ENCODE measurements around the gene SCGB1D1. TPM values are rescaled to one million over a fixed set of nuclear protein-coding genes. Genes with fewer than 3 reads are reported as not detected.

The SCGB1D1 gene
- total RNA-seq, 4 donors from 2014 or later: not detected

- Histone ChIP-seq H3K36me3 (no peaks in the 10 kb centered on the region), H3K9me3 (no peaks in the 10 kb centered on the region), H3K27me3 (no peaks in the 10 kb centered on the region), H3K4me1 (no peaks in the 10 kb centered on the region), H3K27ac (no peak overlapping the region), H3K4me3 (replicated peaks in 1 of 3) (no peak overlapping the region)
- no peak for TF ChIP-seq CTCF (IDR thresholded peaks at IDR 0.05)
- WGBS, 2 donors: 61 to 67% methylated on average over 10 of the region's 10 CpGs
- peak; percentile 52 to 67 for DNase-seq
- intact Hi-C loops (cut with DNase I): no loop called here
Observed at GRCh38 chr11:62166371-62166770, 23.6 kb upstream of the SCGB1D1 start.

- no peaks in the 10 kb centered on the region for H3K9me3 ChIP-seq
- intact Hi-C loops (cut with DNase I): no loop called here
- no peaks in the 10 kb centered on the region for H3K4me1 ChIP-seq
- 69 to 83% methylated on average over 5 to 10 of the region's 10 CpGs for WGBS, 2 donors
- no peaks in the 10 kb centered on the region for H3K36me3 ChIP-seq
- no peak overlapping the region for H3K27ac ChIP-seq
- TF ChIP-seq POLR2A (IDR thresholded peaks at IDR 0.05): no peak
- TF ChIP-seq CTCF (IDR thresholded peaks at IDR 0.05): no peak
- H3K4me3 ChIP-seq (replicated peaks in 1 of 3): no peak overlapping the region
- DNase-seq: no peak
- no peaks in the 10 kb centered on the region for H3K27me3 ChIP-seq
Observed at GRCh38 chr11:62169448-62169847, 20.6 kb upstream of the SCGB1D1 start.

- H3K4me1 ChIP-seq: no peaks in the 10 kb centered on the region
- no peak overlapping the region for H3K4me3 ChIP-seq (replicated peaks in 1 of 3)
- no peak overlapping the region for H3K27ac ChIP-seq
- no peaks in the 10 kb centered on the region for H3K27me3 ChIP-seq
- TF ChIP-seq POLR2A (IDR thresholded peaks at IDR 0.05): no peak
- no peak for TF ChIP-seq CTCF (IDR thresholded peaks at IDR 0.05)
- intact Hi-C loops (cut with DNase I): loop anchor here (5.0 kb wide), 1 partner anchor 142 kb away; no protein-coding TSS in a partner anchor
- WGBS, 2 donors: 85% methylated on average over 1 of the region's 1 CpG
- no peak for DNase-seq
- H3K9me3 ChIP-seq: no peaks in the 10 kb centered on the region
- no peaks in the 10 kb centered on the region for H3K36me3 ChIP-seq
Observed at GRCh38 chr11:62169935-62170334, 20.1 kb upstream of the SCGB1D1 start.

- H3K9me3 ChIP-seq: no peaks in the 10 kb centered on the region
- no peaks in the 10 kb centered on the region for H3K4me1 ChIP-seq
- 3 to 4% methylated on average over 14 of the region's 14 CpGs for WGBS, 2 donors
- no peaks in the 10 kb centered on the region for H3K36me3 ChIP-seq
- TF ChIP-seq CTCF (IDR thresholded peaks at IDR 0.05) (peak; percentile 54 to 89 (median 72)), POLR2A (IDR thresholded peaks at IDR 0.05) (no peak)
- DNase-seq: peak; percentile 90 to 91
- no peaks in the 10 kb centered on the region for H3K27me3 ChIP-seq
- no peak overlapping the region for H3K4me3 ChIP-seq (replicated peaks in 1 of 3)
- peak overlapping the region in 1 of 3 donors; percentile 16 for H3K27ac ChIP-seq
- intact Hi-C loops (cut with DNase I): loop anchor here (5.0 kb wide), 1 partner anchor 141 kb away; no protein-coding TSS in a partner anchor
Observed at GRCh38 chr11:62171261-62171723, 18.7 kb upstream of the SCGB1D1 start.

GRCh38 chr11:62172294-62172693 lies 17.7 kb upstream of the SCGB1D1 start:
- Histone ChIP-seq H3K27ac (no peak overlapping the region), H3K4me3 (replicated peaks in 1 of 3) (no peak overlapping the region), H3K27me3 (no peaks in the 10 kb centered on the region), H3K36me3 (no peaks in the 10 kb centered on the region), H3K9me3 (no peaks in the 10 kb centered on the region), H3K4me1 (no peaks in the 10 kb centered on the region)
- WGBS, 2 donors: 62 to 73% methylated on average over 7 of the region's 7 CpGs
- intact Hi-C loops (cut with DNase I): loop anchor here (5.0 kb wide), 1 partner anchor 140 kb away; no protein-coding TSS in a partner anchor
- no peak for TF ChIP-seq CTCF (IDR thresholded peaks at IDR 0.05)
- no peak for TF ChIP-seq POLR2A (IDR thresholded peaks at IDR 0.05)
- no peak for DNase-seq
